Liver (tissue), 3 donors: ENCODE data around the gene KPNA6.

ENCODE experiments used
- GABPA ChIP-seq, 2 donors: IDR thresholded peaks in 1 of 2; conservative IDR thresholded peaks in 1 of 2; 2 replicates each; pipeline ENCODE4 v1.6.1; 2016; ENCODE audit warnings: antibody characterized with exemption in 2 of 2, mild to moderate bottlenecking in 1 of 2, moderate library complexity in 1 of 2
- HNF4A ChIP-seq, 2 donors: conservative IDR thresholded peaks; 2 replicates each; pipeline ENCODE4 v1.6.1; 2016; ENCODE audit warnings: antibody characterized with exemption in 2 of 2, mild to moderate bottlenecking in 2 of 2
- HNF4G ChIP-seq: IDR thresholded peaks from 2 replicates; pipeline ENCODE4 v1.6.1; 2016; ENCODE audit warnings: antibody characterized with exemption
- JUND ChIP-seq, 2 donors: IDR thresholded peaks; 2 replicates each; pipeline ENCODE4 v1.6.1; 2016; ENCODE audit warnings: antibody characterized with exemption in 2 of 2
- RXRA ChIP-seq, 2 donors: IDR thresholded peaks; 2 replicates each; pipeline ENCODE4 v1.6.1; 2017 to 2018; ENCODE audit warnings: antibody characterized with exemption in 2 of 2, mild to moderate bottlenecking in 1 of 2
- YY1 ChIP-seq: IDR thresholded peaks from 2 replicates; pipeline ENCODE4 v1.6.1; 2016; ENCODE audit warnings: antibody characterized with exemption, mild to moderate bottlenecking
- TF ChIP-seq, protein P1 (sequence below): fragments of 150-350 bp; IDR thresholded peaks from 2 replicates; pipeline ENCODE4 v1.5.1; 2017; ENCODE audit warnings: improper control_type of control experiment, low read depth, low read length; ENCODE audit not compliant: missing input control
- TF ChIP-seq, protein P2 (sequence below): IDR thresholded peaks from 2 replicates; pipeline ENCODE4 v1.6.1; 2016; ENCODE audit warnings: antibody characterized with exemption
- TF ChIP-seq, protein P3 (sequence below): IDR thresholded peaks from 2 replicates; pipeline ENCODE4 v1.6.1; 2016; ENCODE audit warnings: antibody characterized with exemption, mild to moderate bottlenecking
- donor health status: healthy.
- donor health status: healthy.

DNA sequence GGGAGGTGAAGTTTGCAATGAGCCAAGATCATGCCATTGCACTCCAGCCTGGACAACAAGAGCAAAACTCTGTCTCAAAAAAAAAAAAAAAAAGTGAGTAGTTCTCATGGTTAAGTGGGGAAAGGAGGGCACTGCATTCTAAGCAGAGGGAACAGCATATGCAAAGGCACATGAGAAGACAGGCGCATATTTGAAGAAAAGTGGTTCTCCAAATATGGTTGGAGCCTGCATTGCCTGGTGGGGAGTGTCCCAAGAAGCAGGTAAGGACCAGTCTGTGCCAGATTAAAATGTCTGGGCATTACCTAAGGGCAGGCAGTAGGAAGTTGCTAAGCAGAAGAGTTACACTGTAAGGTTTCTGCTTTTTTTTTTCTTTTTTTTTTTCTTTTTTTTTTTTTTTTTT lies 2.5 kb upstream of the KPNA6 start:
- TF ChIP-seq, protein P1, sequence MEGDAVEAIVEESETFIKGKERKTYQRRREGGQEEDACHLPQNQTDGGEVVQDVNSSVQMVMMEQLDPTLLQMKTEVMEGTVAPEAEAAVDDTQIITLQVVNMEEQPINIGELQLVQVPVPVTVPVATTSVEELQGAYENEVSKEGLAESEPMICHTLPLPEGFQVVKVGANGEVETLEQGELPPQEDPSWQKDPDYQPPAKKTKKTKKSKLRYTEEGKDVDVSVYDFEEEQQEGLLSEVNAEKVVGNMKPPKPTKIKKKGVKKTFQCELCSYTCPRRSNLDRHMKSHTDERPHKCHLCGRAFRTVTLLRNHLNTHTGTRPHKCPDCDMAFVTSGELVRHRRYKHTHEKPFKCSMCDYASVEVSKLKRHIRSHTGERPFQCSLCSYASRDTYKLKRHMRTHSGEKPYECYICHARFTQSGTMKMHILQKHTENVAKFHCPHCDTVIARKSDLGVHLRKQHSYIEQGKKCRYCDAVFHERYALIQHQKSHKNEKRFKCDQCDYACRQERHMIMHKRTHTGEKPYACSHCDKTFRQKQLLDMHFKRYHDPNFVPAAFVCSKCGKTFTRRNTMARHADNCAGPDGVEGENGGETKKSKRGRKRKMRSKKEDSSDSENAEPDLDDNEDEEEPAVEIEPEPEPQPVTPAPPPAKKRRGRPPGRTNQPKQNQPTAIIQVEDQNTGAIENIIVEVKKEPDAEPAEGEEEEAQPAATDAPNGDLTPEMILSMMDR: no peak
- TF ChIP-seq HNF4A (conservative IDR thresholded peaks at IDR 0.05) (no peak), HNF4G (no peak), RXRA (IDR thresholded peaks at IDR 0.05) (no peak), JUND (IDR thresholded peaks at IDR 0.05) (no peak), GABPA (IDR thresholded peaks at IDR 0.05 in 1 of 2, conservative IDR thresholded peaks at IDR 0.05 in 1 of 2) (no peak), YY1 (no peak)
- TF ChIP-seq, protein P2, sequence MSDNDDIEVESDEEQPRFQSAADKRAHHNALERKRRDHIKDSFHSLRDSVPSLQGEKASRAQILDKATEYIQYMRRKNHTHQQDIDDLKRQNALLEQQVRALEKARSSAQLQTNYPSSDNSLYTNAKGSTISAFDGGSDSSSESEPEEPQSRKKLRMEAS: no peak
- TF ChIP-seq, protein P3, sequence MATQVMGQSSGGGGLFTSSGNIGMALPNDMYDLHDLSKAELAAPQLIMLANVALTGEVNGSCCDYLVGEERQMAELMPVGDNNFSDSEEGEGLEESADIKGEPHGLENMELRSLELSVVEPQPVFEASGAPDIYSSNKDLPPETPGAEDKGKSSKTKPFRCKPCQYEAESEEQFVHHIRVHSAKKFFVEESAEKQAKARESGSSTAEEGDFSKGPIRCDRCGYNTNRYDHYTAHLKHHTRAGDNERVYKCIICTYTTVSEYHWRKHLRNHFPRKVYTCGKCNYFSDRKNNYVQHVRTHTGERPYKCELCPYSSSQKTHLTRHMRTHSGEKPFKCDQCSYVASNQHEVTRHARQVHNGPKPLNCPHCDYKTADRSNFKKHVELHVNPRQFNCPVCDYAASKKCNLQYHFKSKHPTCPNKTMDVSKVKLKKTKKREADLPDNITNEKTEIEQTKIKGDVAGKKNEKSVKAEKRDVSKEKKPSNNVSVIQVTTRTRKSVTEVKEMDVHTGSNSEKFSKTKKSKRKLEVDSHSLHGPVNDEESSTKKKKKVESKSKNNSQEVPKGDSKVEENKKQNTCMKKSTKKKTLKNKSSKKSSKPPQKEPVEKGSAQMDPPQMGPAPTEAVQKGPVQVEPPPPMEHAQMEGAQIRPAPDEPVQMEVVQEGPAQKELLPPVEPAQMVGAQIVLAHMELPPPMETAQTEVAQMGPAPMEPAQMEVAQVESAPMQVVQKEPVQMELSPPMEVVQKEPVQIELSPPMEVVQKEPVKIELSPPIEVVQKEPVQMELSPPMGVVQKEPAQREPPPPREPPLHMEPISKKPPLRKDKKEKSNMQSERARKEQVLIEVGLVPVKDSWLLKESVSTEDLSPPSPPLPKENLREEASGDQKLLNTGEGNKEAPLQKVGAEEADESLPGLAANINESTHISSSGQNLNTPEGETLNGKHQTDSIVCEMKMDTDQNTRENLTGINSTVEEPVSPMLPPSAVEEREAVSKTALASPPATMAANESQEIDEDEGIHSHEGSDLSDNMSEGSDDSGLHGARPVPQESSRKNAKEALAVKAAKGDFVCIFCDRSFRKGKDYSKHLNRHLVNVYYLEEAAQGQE: no peak
